Ovary (tissue), 9 donors: ENCODE measurements around the gene PTGER2. TPM values are rescaled to one million over a fixed set of nuclear protein-coding genes. Genes with fewer than 3 reads are reported as not detected.

ENCODE experiments used
- DNase-seq, 5 donors: peaks; one replicate each; pipeline ENCODE4 v3.0.0-alpha.2; 2019 to 2020
- H3K27ac ChIP-seq, 2 donors: fragments of 200-600 bp; one replicate each; pipeline versions ENCODE4 v1.5.1 to v1.8.0; 2019 to 2022
- H3K27me3 ChIP-seq: fragments of 200-600 bp; one replicate; pipeline ENCODE4 v1.8.0; 2022
- H3K36me3 ChIP-seq: fragments of 200-600 bp; sonication (generic); one replicate; pipeline ENCODE4 v1.5.1; 2019
- H3K4me1 ChIP-seq: one replicate; pipeline ENCODE4 v1.8.1; 2013; ENCODE audit warnings: mild to moderate bottlenecking, moderate library complexity; ENCODE audit not compliant: insufficient read depth
- H3K4me3 ChIP-seq: fragments of 200-600 bp; sonication (generic); one replicate; pipeline ENCODE4 v1.5.1; 2017
- H3K9me3 ChIP-seq, 2 donors: fragments of 200-600 bp in 1 of 2; sonication (generic) in 1 of 2; one replicate each; pipeline versions ENCODE4 v1.5.1 to v1.8.1; 2013 to 2019; ENCODE audit warnings: mild to moderate bottlenecking in 1 of 2, moderate library complexity in 1 of 2
- CTCF ChIP-seq, 3 donors: fragments of 450-650 bp in 2 of 3; fragments of 200-600 bp in 1 of 3; IDR thresholded peaks; one replicate each; pipeline versions ENCODE4 v1.5.1 to v1.8.0; 2016 to 2022; ENCODE audit warnings: antibody characterized with exemption in 3 of 3, mild to moderate bottlenecking in 1 of 3
- EP300 ChIP-seq: sonication (generic); formaldehyde crosslinking; IDR thresholded peaks from one replicate; pipeline ENCODE4 v1.6.1; 2017; ENCODE audit warnings: antibody characterized with exemption
- POLR2A ChIP-seq: fragments of 450-650 bp; IDR thresholded peaks from one replicate; pipeline ENCODE4 v1.6.1; 2017; ENCODE audit warnings: antibody characterized with exemption, mild to moderate bottlenecking, moderate library complexity
- WGBS, 3 donors: extraction: QIAGEN DNeasy Blood & Tissue Kit in 1 of 3; methylation state at CpG; one replicate each; pipeline versions ENCODE4 v1.1.5 to v1.1.7; 2013 to 2017; 5-methylcytosine and 5-hydroxymethylcytosine counted together
- intact Hi-C, 4 donors: fragments of 100-400 bp; cut with DNase I; formaldehyde crosslinking; loops; one replicate each; pipeline versions ENCODE4 v1.11.0 to v1.15.1; 2022 to 2023
- polyA plus RNA-seq, 2 donors: library from polyadenylated mRNA; stranded (reverse); fragments of 200-250 nt in 1 of 2; fragments of 350-450 nt in 1 of 2; fragmentation: Illumina TruSeq in 1 of 2; extraction: RNeasy Lipid Tissue Mini Kit (QIAGEN cat#74804) in 1 of 2; gene quantifications; one replicate each; pipeline ENCODE4 v1.2.3, GENCODE V29; 2013 to 2014
- total RNA-seq, 7 donors: library from RNA; depleted of rRNA in 2 of 7; stranded (reverse); fragments of >200 nt in 2 of 7; fragmentation: NEBNext Ultra II Directional in 3 of 7; extraction: Animal tissue kit (Norgen Biotek cat#: 25700) in 3 of 7; gene quantifications; one replicate each; pipeline versions ENCODE4 v1.1.0 to v1.2.4, GENCODE V29; 2016 to 2023
- donor health status: DM: no; HTN: no; CAD: no; lungs with moderate emphysema.
- donor health status: DM: no; HTN: no; CAD: no.
- donor health status: Bipolar disorder and iron deficiency.
- donor health status: DM: yes; HTN: yes; CAD: no.
- donor health status: DM: no; HTN: no; CAD: no.
- donor health status: DM: yes; HTN: yes; CAD: no.

PTGER2 gene
- total and polyA plus RNA-seq, 9 donors: 0.86 to 15.6 (median 6.4) TPM

- no peak for DNase-seq
- WGBS, 3 donors: 11 to 16% (median 11%) methylated on average over 3 of the region's 3 CpGs
- no peak for TF ChIP-seq POLR2A
- no peak for TF ChIP-seq CTCF (IDR thresholded peaks at IDR 0.05)
- no peak for TF ChIP-seq EP300
- H3K27me3 ChIP-seq: no peaks in the 10 kb centered on the region
- H3K36me3 ChIP-seq: no peaks in the 10 kb centered on the region
- H3K9me3 ChIP-seq: no peaks in the 10 kb centered on the region
- peaks cover 7% of the 10 kb centered on the region for H3K4me1 ChIP-seq
- H3K27ac ChIP-seq: no peak overlapping the region
- intact Hi-C loops: no loop called here
- no peak overlapping the region for H3K4me3 ChIP-seq
Observed at GRCh38 chr14:52352061-52352491, 38.0 kb downstream of the PTGER2 start.

GRCh38 chr14:52352569-52352968, 38.5 kb downstream of the PTGER2 start:
- WGBS, 3 donors: 12 to 22% (median 17%) methylated on average over 4 of the region's 4 CpGs
- no peaks in the 10 kb centered on the region for H3K9me3 ChIP-seq
- DNase-seq: no peak
- intact Hi-C loops: no loop called here
- H3K36me3 ChIP-seq: no peaks in the 10 kb centered on the region
- TF ChIP-seq POLR2A: no peak
- TF ChIP-seq EP300: no peak
- TF ChIP-seq CTCF (IDR thresholded peaks at IDR 0.05): no peak
- peaks cover 7% of the 10 kb centered on the region for H3K4me1 ChIP-seq
- H3K27ac ChIP-seq: no peak overlapping the region
- no peak overlapping the region for H3K4me3 ChIP-seq
- H3K27me3 ChIP-seq: no peaks in the 10 kb centered on the region

- DNase-seq: no peak
- no peak for TF ChIP-seq EP300
- no peaks in the 10 kb centered on the region for H3K27me3 ChIP-seq
- H3K36me3 ChIP-seq: no peaks in the 10 kb centered on the region
- peaks cover 7% of the 10 kb centered on the region for H3K4me1 ChIP-seq
- no peaks in the 10 kb centered on the region for H3K9me3 ChIP-seq
- no peak overlapping the region for H3K27ac ChIP-seq
- intact Hi-C loops: no loop called here
- no peak overlapping the region for H3K4me3 ChIP-seq
Observed at GRCh38 chr14:52354242-52354641, 40.1 kb downstream of the PTGER2 start.

- no peak for DNase-seq
- TF ChIP-seq CTCF (IDR thresholded peaks at IDR 0.05) (no peak), EP300 (no peak), POLR2A (no peak)
- Histone ChIP-seq H3K4me1 (peaks cover 7% of the 10 kb centered on the region), H3K36me3 (no peaks in the 10 kb centered on the region), H3K4me3 (no peak overlapping the region), H3K27ac (no peak overlapping the region), H3K9me3 (no peaks in the 10 kb centered on the region), H3K27me3 (no peaks in the 10 kb centered on the region)
- 2 to 7% (median 4%) methylated on average over 2 of the region's 2 CpGs for WGBS, 3 donors
- intact Hi-C loops: no loop called here
Observed at GRCh38 chr14:52355016-52355431, 40.9 kb downstream of the PTGER2 start.

- intact Hi-C loops: no loop called here
- 36 to 42% (median 37%) methylated on average over 5 of the region's 5 CpGs for WGBS, 3 donors
Observed at GRCh38 chr14:52355526-52355925, 41.4 kb downstream of the PTGER2 start.

More at GRCh38 chr14:52355526-52355925, 41.4 kb downstream of the PTGER2 start:
- H3K9me3 ChIP-seq: no peaks in the 10 kb centered on the region
- no peak overlapping the region for H3K4me3 ChIP-seq
- H3K4me1 ChIP-seq: peaks cover 10% of the 10 kb centered on the region
- H3K27ac ChIP-seq: no peak overlapping the region
- TF ChIP-seq CTCF (IDR thresholded peaks at IDR 0.05): no peak
- TF ChIP-seq POLR2A: no peak
- TF ChIP-seq EP300: no peak
- no peak for DNase-seq
- H3K36me3 ChIP-seq: no peaks in the 10 kb centered on the region
- no peaks in the 10 kb centered on the region for H3K27me3 ChIP-seq
